Measurements from ENCODE around the gene TTLL1. TPM values are rescaled to one million over a fixed set of nuclear protein-coding genes. Genes with fewer than 3 reads are reported as not detected.
"Not testable (repeated sequence)": the region's sequence is repeated elsewhere in the genome, so short reads cannot be mapped to it uniquely, and the experiment has no call there.

TTLL1 gene
- total and polyA plus RNA-seq, 9 of the 15 experiments (the other 6 are each of a cell fraction or from before 2014, with no cell fraction given) = 0.06 to 0.85 (median 0.17) TPM

GRCh38 chr22:43104056-43104625 is 14.9 kb upstream of the TTLL1 start (continued):
- TF ChIP-seq ZNF644 (tag; IDR thresholded peaks at IDR 0.05; ENCODE audit: low read depth) (0 out of 2 replicates have a peak, but pooled peaks have one; percentile 42), CTBP1 (IDR thresholded peaks at IDR 0.05; ENCODE audit: borderline replicate concordance) (0 out of 2 replicates have a peak, but pooled peaks have one; percentile 12), TCF7 (IDR thresholded peaks at IDR 0.05; ENCODE audit: borderline replicate concordance) (peak; percentile 88; the same call in 1 of the 2 replicates), ZNF584 (CRISPR knock-in tag; IDR thresholded peaks at IDR 0.05; ENCODE audit: low read depth) (0 out of 2 replicates have a peak, but pooled peaks have one; percentile 50), MYC (IDR thresholded peaks at IDR 0.05; ENCODE audit: low read depth, low read length) (0 out of 2 replicates have a peak, but pooled peaks have one; percentile 43), MEIS2 (IDR thresholded peaks at IDR 0.05; ENCODE audit: partially characterized antibody) (peak; percentile 74), LEF1 (IDR thresholded peaks at IDR 0.05) (peak; percentile 82), PKNOX1 (IDR thresholded peaks at IDR 0.05) (peak; percentile 76), ZEB2 (IDR thresholded peaks at IDR 0.05) (0 out of 2 replicates have a peak, but pooled peaks have one; percentile 29), ZFX (CRISPR knock-in tag; IDR thresholded peaks at IDR 0.05) (peak; percentile 65)
- TF ChIP-seq, protein P1, sequence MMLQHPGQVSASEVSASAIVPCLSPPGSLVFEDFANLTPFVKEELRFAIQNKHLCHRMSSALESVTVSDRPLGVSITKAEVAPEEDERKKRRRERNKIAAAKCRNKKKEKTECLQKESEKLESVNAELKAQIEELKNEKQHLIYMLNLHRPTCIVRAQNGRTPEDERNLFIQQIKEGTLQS (IDR thresholded peaks at IDR 0.05) = peak; percentile 95
- TF ChIP-seq, protein P1 (CRISPR knock-in tag; conservative IDR thresholded peaks at IDR 0.05) = peak; percentile 94
- TF ChIP-seq MYC (CRISPR knock-in tag; IDR thresholded peaks at IDR 0.05; ENCODE audit: borderline replicate concordance, low read depth) = not testable (repeated sequence)
- TF ChIP-seq, protein P2, sequence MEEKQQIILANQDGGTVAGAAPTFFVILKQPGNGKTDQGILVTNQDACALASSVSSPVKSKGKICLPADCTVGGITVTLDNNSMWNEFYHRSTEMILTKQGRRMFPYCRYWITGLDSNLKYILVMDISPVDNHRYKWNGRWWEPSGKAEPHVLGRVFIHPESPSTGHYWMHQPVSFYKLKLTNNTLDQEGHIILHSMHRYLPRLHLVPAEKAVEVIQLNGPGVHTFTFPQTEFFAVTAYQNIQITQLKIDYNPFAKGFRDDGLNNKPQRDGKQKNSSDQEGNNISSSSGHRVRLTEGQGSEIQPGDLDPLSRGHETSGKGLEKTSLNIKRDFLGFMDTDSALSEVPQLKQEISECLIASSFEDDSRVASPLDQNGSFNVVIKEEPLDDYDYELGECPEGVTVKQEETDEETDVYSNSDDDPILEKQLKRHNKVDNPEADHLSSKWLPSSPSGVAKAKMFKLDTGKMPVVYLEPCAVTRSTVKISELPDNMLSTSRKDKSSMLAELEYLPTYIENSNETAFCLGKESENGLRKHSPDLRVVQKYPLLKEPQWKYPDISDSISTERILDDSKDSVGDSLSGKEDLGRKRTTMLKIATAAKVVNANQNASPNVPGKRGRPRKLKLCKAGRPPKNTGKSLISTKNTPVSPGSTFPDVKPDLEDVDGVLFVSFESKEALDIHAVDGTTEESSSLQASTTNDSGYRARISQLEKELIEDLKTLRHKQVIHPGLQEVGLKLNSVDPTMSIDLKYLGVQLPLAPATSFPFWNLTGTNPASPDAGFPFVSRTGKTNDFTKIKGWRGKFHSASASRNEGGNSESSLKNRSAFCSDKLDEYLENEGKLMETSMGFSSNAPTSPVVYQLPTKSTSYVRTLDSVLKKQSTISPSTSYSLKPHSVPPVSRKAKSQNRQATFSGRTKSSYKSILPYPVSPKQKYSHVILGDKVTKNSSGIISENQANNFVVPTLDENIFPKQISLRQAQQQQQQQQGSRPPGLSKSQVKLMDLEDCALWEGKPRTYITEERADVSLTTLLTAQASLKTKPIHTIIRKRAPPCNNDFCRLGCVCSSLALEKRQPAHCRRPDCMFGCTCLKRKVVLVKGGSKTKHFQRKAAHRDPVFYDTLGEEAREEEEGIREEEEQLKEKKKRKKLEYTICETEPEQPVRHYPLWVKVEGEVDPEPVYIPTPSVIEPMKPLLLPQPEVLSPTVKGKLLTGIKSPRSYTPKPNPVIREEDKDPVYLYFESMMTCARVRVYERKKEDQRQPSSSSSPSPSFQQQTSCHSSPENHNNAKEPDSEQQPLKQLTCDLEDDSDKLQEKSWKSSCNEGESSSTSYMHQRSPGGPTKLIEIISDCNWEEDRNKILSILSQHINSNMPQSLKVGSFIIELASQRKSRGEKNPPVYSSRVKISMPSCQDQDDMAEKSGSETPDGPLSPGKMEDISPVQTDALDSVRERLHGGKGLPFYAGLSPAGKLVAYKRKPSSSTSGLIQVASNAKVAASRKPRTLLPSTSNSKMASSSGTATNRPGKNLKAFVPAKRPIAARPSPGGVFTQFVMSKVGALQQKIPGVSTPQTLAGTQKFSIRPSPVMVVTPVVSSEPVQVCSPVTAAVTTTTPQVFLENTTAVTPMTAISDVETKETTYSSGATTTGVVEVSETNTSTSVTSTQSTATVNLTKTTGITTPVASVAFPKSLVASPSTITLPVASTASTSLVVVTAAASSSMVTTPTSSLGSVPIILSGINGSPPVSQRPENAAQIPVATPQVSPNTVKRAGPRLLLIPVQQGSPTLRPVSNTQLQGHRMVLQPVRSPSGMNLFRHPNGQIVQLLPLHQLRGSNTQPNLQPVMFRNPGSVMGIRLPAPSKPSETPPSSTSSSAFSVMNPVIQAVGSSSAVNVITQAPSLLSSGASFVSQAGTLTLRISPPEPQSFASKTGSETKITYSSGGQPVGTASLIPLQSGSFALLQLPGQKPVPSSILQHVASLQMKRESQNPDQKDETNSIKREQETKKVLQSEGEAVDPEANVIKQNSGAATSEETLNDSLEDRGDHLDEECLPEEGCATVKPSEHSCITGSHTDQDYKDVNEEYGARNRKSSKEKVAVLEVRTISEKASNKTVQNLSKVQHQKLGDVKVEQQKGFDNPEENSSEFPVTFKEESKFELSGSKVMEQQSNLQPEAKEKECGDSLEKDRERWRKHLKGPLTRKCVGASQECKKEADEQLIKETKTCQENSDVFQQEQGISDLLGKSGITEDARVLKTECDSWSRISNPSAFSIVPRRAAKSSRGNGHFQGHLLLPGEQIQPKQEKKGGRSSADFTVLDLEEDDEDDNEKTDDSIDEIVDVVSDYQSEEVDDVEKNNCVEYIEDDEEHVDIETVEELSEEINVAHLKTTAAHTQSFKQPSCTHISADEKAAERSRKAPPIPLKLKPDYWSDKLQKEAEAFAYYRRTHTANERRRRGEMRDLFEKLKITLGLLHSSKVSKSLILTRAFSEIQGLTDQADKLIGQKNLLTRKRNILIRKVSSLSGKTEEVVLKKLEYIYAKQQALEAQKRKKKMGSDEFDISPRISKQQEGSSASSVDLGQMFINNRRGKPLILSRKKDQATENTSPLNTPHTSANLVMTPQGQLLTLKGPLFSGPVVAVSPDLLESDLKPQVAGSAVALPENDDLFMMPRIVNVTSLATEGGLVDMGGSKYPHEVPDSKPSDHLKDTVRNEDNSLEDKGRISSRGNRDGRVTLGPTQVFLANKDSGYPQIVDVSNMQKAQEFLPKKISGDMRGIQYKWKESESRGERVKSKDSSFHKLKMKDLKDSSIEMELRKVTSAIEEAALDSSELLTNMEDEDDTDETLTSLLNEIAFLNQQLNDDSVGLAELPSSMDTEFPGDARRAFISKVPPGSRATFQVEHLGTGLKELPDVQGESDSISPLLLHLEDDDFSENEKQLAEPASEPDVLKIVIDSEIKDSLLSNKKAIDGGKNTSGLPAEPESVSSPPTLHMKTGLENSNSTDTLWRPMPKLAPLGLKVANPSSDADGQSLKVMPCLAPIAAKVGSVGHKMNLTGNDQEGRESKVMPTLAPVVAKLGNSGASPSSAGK (IDR thresholded peaks at IDR 0.05) = peak; percentile 52
- TF ChIP-seq, protein P3, sequence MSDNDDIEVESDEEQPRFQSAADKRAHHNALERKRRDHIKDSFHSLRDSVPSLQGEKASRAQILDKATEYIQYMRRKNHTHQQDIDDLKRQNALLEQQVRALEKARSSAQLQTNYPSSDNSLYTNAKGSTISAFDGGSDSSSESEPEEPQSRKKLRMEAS (CRISPR knock-in tag; IDR thresholded peaks at IDR 0.05) = peak; percentile 62

Data from K562 (cell line).